Loucy (cell line): ENCODE data around the gene STARD13.

ENCODE experiments used
- CTCF ChIP-seq: fragments of 200-600 bp; sonication (generic); conservative IDR thresholded peaks from 2 replicates; pipeline ENCODE4 v1.5.1; 2014; ENCODE audit warnings: mild to moderate bottlenecking, antibody characterized with exemption, low read length
- EZH2phosphoT487 ChIP-seq: fragments of 200-600 bp; IDR thresholded peaks from 2 replicates; pipeline ENCODE4 v1.6.1; 2018; ENCODE audit warnings: antibody characterized with exemption, mild to moderate bottlenecking, moderate library complexity, borderline replicate concordance

- TF ChIP-seq CTCF = no peak
- no peak for TF ChIP-seq EZH2phosphoT487
Observed at GRCh38 chr13:33263484-33263883, 22.1 kb downstream of the STARD13 start.
